Activated T-cell treated with anti-CD3 and anti-CD28 coated beads, Interleukin-2, amount 50 U/mL, for 72 hours (primary cell): ENCODE results near the gene ACACB. TPM values are rescaled to one million over a fixed set of nuclear protein-coding genes. Genes with fewer than 3 reads are reported as not detected.

Source experiments
- ATAC-seq, 2 donors: fragments of 150-1000 bp; cut with Tn5 transposase; replicated peaks in 1 of 2; 2 replicates each; pipeline ENCODE4 v1.10.0; 2021; ENCODE audit warnings: moderate library complexity in 2 of 2, mild to moderate bottlenecking in 1 of 2
- DNase-seq, 2 donors: peaks; one replicate each; pipeline ENCODE4 v3.0.0; 2021 to 2022; ENCODE audit warnings: mixed read lengths in 1 of 2
- H3K27ac Mint-ChIP-seq: one replicate; pipeline ENCODE4 v1.8.0; 2022; ENCODE audit warnings: mild to moderate bottlenecking, moderate library complexity, mixed read lengths
- H3K27me3 Mint-ChIP-seq: one replicate; pipeline ENCODE4 v1.8.0; 2022; ENCODE audit warnings: low read depth, mixed read lengths
- H3K36me3 Mint-ChIP-seq, 2 donors: one replicate each; pipeline ENCODE4 v1.8.0; 2022; ENCODE audit warnings: mixed read lengths in 2 of 2, mild to moderate bottlenecking in 1 of 2; ENCODE audit not compliant: insufficient read depth in 2 of 2
- H3K4me1 Mint-ChIP-seq: one replicate; pipeline ENCODE4 v1.8.0; 2022; ENCODE audit warnings: low read depth, mixed read lengths
- H3K4me3 Mint-ChIP-seq, 2 donors: one replicate each; pipeline ENCODE4 v1.8.0; 2022; ENCODE audit warnings: mild to moderate bottlenecking in 2 of 2, mixed read lengths in 2 of 2, moderate library complexity in 2 of 2
- H3K9me3 Mint-ChIP-seq, 2 donors: one replicate each; pipeline ENCODE4 v1.8.0; 2022; ENCODE audit warnings: mixed read lengths in 2 of 2
- total RNA-seq, 2 donors: library from RNA; stranded (reverse); gene quantifications; one replicate each; pipeline ENCODE4 v1.2.3, GENCODE V29; 2022

The ACACB gene
- total RNA-seq, 2 donors from 2014 or later = 10.2 to 12.2 TPM

- H3K4me3 Mint-ChIP-seq = peak overlapping the region; percentile 91 to 92
- H3K4me1 Mint-ChIP-seq = peaks cover 8% of the 10 kb centered on the region
- H3K36me3 Mint-ChIP-seq = no peaks in the 10 kb centered on the region
- no peak overlapping the region for H3K27ac Mint-ChIP-seq
- DNase-seq (peak; percentile 6 to 7), ATAC-seq (peak; percentile 62 to 63)
- H3K9me3 Mint-ChIP-seq = no peaks in the 10 kb centered on the region
- H3K27me3 Mint-ChIP-seq = peaks cover 52% of the 10 kb centered on the region
These were observed 193.2 kb downstream of the ACACB start for GRCh38 chr12:109309381-109310246.

DNA sequence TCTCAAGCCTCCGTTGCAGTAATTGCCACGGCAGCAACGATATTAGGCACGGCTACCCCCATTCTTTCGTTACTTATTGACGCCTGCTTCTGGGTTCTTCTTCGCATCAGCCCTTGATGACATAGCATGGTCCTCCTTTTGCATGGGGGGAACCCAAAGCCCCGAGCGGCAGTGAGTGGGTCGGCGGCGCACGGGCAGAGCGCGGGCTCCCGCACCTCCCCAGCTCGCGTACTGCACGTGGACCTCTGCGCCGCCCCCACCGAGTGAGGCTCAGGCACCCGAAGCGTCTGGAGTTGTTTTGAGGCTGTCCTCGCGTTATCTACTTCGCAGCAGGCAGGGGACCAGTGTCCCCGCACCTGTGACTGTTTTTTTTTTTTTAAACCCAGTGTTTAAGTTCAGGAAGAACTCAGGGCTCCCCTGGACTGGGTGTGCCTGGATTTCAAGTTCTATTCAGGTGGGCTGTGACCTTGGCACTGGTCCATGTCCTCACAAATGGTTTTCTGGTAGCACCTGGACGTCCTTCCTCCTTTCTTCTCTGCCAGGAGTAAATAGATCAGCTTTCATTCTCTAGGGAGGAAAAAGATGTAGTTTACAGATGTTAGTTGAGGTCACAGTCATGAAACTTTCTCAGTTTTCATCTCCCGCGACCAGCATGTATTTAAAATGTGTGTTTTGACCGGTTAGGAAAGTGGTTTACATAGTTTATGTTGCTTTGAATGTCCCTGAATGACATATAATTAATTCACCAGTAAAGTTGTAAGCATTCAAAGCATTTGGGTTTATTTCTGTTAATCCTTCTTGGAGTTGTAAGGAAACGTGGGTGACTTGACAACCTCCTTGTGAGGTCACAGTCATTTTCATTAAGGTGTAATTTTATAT lies 194.1 kb downstream of the ACACB start:
- peak overlapping the region; percentile 19 for H3K27ac Mint-ChIP-seq
- H3K4me3 Mint-ChIP-seq = peak overlapping the region; percentile 85 to 92
- peak; percentile 5 to 22 for DNase-seq
- no peaks in the 10 kb centered on the region for H3K9me3 Mint-ChIP-seq
- peaks cover 60% of the 10 kb centered on the region for H3K27me3 Mint-ChIP-seq
- no peaks in the 10 kb centered on the region for H3K36me3 Mint-ChIP-seq
- ATAC-seq = peak; percentile 53 to 62
- H3K4me1 Mint-ChIP-seq = peaks cover 8% of the 10 kb centered on the region

Other genes starting within 250 kb of the ACACB start
- not detected for gene DAO, start 236.5 kb upstream of the ACACB start, total RNA-seq
- gene SVOP, start 95.5 kb upstream of the ACACB start, total RNA-seq = not detected
- 10 to 100 TPM; 15.9 to 21.6 TPM for gene USP30, start 64.0 kb upstream of the ACACB start, total RNA-seq
- gene ALKBH2, start 23.1 kb upstream of the ACACB start, total RNA-seq = 10 to 100 TPM; 29.5 to 34.6 TPM
- gene UNG, start 19.0 kb upstream of the ACACB start, total RNA-seq = 10 to 100 TPM; 52.0 to 58.1 TPM
- not detected for gene FOXN4, start 192.7 kb downstream of the ACACB start, total RNA-seq
- not detected for gene MYO1H, start 231.3 kb downstream of the ACACB start, total RNA-seq